GM23338 (cell line): ENCODE data around the gene DTNA. TPM values are rescaled to one million over a fixed set of nuclear protein-coding genes. Genes with fewer than 3 reads are reported as not detected.
A peak's percentile ranks its signal among the peaks of the same experiment; 100 is the strongest.

ENCODE experiments used
- ATAC-seq: fragments of 200-7000 bp; cut with Tn5 transposase; 3 replicates; pipeline ENCODE4 v1.9.1; 2020
- DNase-seq: peaks from one replicate; pipeline ENCODE4 v3.0.0-alpha.2; 2015; ENCODE audit warnings: low spot score
- H2AFZ ChIP-seq: fragments of 200-600 bp; sonication (generic); 2 replicates; pipeline ENCODE4 v1.8.0; 2016; ENCODE audit warnings: antibody characterized with exemption, mild to moderate bottlenecking, moderate library complexity
- H3F3A ChIP-seq: fragments of 200-600 bp; sonication (generic); replicated peaks from 2 replicates; pipeline ENCODE4 v1.8.0; 2017; ENCODE audit warnings: antibody characterized with exemption, mixed run types, low read depth
- H3K27ac ChIP-seq: fragments of 200-600 bp; sonication (generic); 2 replicates; pipeline ENCODE4 v1.6.1; 2016; ENCODE audit warnings: low read depth
- H3K27me3 ChIP-seq: fragments of 200-600 bp; sonication (generic); 2 replicates; pipeline ENCODE4 v1.8.0; 2016; ENCODE audit warnings: mild to moderate bottlenecking, mixed run types, moderate library complexity; ENCODE audit not compliant: insufficient read depth
- H3K36me3 ChIP-seq: fragments of 200-600 bp; sonication (generic); 2 replicates; pipeline ENCODE4 v1.8.0; 2016; ENCODE audit warnings: mild to moderate bottlenecking; ENCODE audit not compliant: insufficient read depth
- H3K4me1 ChIP-seq: fragments of 200-600 bp; sonication (generic); 2 replicates; pipeline ENCODE4 v1.8.0; 2016; ENCODE audit warnings: mild to moderate bottlenecking, moderate library complexity; ENCODE audit not compliant: insufficient read depth
- H3K4me2 ChIP-seq: fragments of 200-600 bp; sonication (generic); 2 replicates; pipeline ENCODE4 v1.7.1; 2017; ENCODE audit warnings: mixed run types
- H3K4me3 ChIP-seq: fragments of 200-600 bp; sonication (generic); 2 replicates; pipeline ENCODE4 v1.6.1; 2016; ENCODE audit warnings: mixed run types
- H3K79me2 ChIP-seq: fragments of 200-600 bp; sonication (generic); replicated peaks from 2 replicates; pipeline ENCODE4 v1.8.0; 2017; ENCODE audit warnings: mild to moderate bottlenecking; ENCODE audit not compliant: insufficient read depth
- H3K9me2 ChIP-seq: fragments of 200-600 bp; sonication (generic); 2 replicates; pipeline ENCODE4 v1.8.0; 2017; ENCODE audit not compliant: insufficient read depth
- H4K20me1 ChIP-seq: fragments of 200-600 bp; sonication (generic); replicated peaks from 2 replicates; pipeline ENCODE4 v1.8.0; 2017; ENCODE audit warnings: mild to moderate bottlenecking; ENCODE audit not compliant: insufficient read depth
- H3K27ac Mint-ChIP-seq: 2 replicates; pipeline ENCODE4 v1.8.0; 2020; ENCODE audit warnings: inconsistent platforms, mild to moderate bottlenecking, moderate library complexity, mixed read lengths
- H3K27me3 Mint-ChIP-seq: 3 replicates; pipeline ENCODE4 v1.8.0; 2022; ENCODE audit warnings: low read depth, mild to moderate bottlenecking, moderate library complexity, mixed read lengths, inconsistent platforms; ENCODE audit not compliant: insufficient read depth, poor library complexity
- H3K36me3 Mint-ChIP-seq: 3 replicates; pipeline ENCODE4 v1.8.0; 2021; ENCODE audit warnings: low read depth, mild to moderate bottlenecking, inconsistent platforms, moderate library complexity, mixed read lengths
- H3K4me1 Mint-ChIP-seq: 3 replicates; pipeline ENCODE4 v1.8.0; 2020; ENCODE audit warnings: mild to moderate bottlenecking, inconsistent platforms, mixed read lengths
- H3K4me3 Mint-ChIP-seq: 3 replicates; pipeline ENCODE4 v1.8.0; 2021; ENCODE audit warnings: moderate library complexity, mild to moderate bottlenecking, inconsistent platforms, mixed read lengths
- H3K9me3 Mint-ChIP-seq: 3 replicates; pipeline ENCODE4 v1.8.0; 2020; ENCODE audit warnings: moderate library complexity, mild to moderate bottlenecking, inconsistent platforms, mixed read lengths
- CREB1 ChIP-seq: fragments of 250-450 bp; sonication (Bioruptor Pico); IDR thresholded peaks from 2 replicates; pipeline ENCODE4 v1.5.0; 2020; ENCODE audit warnings: low read depth, mild to moderate bottlenecking, moderate library complexity
- CTCF ChIP-seq, 2 experiments: fragments of 200-600 bp in 1 of 2; sonication (generic) in 1 of 2; conservative IDR thresholded peaks; 2 replicates each; pipeline versions ENCODE4 v1.5.1 to v1.6.1; 2016 to 2017; ENCODE audit warnings: antibody characterized with exemption in 2 of 2, low read depth in 2 of 2, mild to moderate bottlenecking in 2 of 2, moderate library complexity in 1 of 2
- ETS1 ChIP-seq: IDR thresholded peaks from 2 replicates; pipeline ENCODE4 v1.6.1; 2016; ENCODE audit warnings: antibody characterized with exemption
- EZH2 ChIP-seq: fragments of 200-600 bp; sonication (generic); IDR thresholded peaks from one replicate; pipeline ENCODE4 v1.8.0; 2017; ENCODE audit warnings: antibody characterized with exemption, mild to moderate bottlenecking, low read depth; ENCODE audit not compliant: unreplicated experiment
- EZH2phosphoT487 ChIP-seq: fragments of 200-600 bp; sonication (generic); IDR thresholded peaks from one replicate; pipeline ENCODE4 v1.8.1; 2018; ENCODE audit warnings: antibody characterized with exemption; ENCODE audit not compliant: unreplicated experiment
- JUNB ChIP-seq: IDR thresholded peaks from one replicate; pipeline ENCODE4 v1.6.1; 2016; ENCODE audit warnings: antibody characterized with exemption; ENCODE audit not compliant: unreplicated experiment
- NANOG ChIP-seq: IDR thresholded peaks from 2 replicates; pipeline ENCODE4 v1.6.1; 2016; ENCODE audit warnings: antibody characterized with exemption, borderline replicate concordance
- POLR2AphosphoS5 ChIP-seq: IDR thresholded peaks from 2 replicates; pipeline ENCODE4 v1.6.1; 2016; ENCODE audit warnings: antibody characterized with exemption, low read depth
- REST ChIP-seq: IDR thresholded peaks from one replicate; pipeline ENCODE4 v1.6.1; 2018; ENCODE audit warnings: antibody characterized with exemption; ENCODE audit not compliant: unreplicated experiment
- STAT1 ChIP-seq: IDR thresholded peaks from one replicate; pipeline ENCODE4 v1.6.1; 2016; ENCODE audit warnings: antibody characterized with exemption; ENCODE audit not compliant: unreplicated experiment
- ZNF114 ChIP-seq: fragments of 250-450 bp; sonication (Bioruptor Pico); IDR thresholded peaks from 2 replicates; pipeline ENCODE4 v1.5.0; 2020; ENCODE audit warnings: mild to moderate bottlenecking, moderate library complexity
- ZNF331 ChIP-seq: fragments of 250-450 bp; sonication (Bioruptor Pico); IDR thresholded peaks from 2 replicates; pipeline ENCODE4 v1.5.0; 2020; ENCODE audit warnings: low read depth, mild to moderate bottlenecking, moderate library complexity
- ZNF462 ChIP-seq: fragments of 250-450 bp; sonication (Bioruptor Pico); IDR thresholded peaks from 2 replicates; pipeline ENCODE4 v1.5.0; 2020; ENCODE audit warnings: mild to moderate bottlenecking, moderate library complexity
- polyA plus RNA-seq: library from polyadenylated mRNA; unstranded; fragments of >200 nt; fragmentation: Nextera tagmentation; extraction: Ambion mirVana; gene quantifications from 2 replicates; pipeline ENCODE4 v1.2.1, GENCODE V29; 2016
- total RNA-seq: library from RNA; depleted of rRNA; stranded (reverse); fragments of >200 nt; shearing (Covaris generic); gene quantifications from 2 replicates; pipeline ENCODE4 v1.2.3, GENCODE V29; 2014

The DTNA gene
- total and polyA plus RNA-seq, 2 experiments from 2014 or later: 11.5 to 25.1 TPM

- Mint-ChIP-seq H3K4me3 (no peak overlapping the region), H3K27ac (no peak overlapping the region; the same call in 1 of the 2 replicates), H3K36me3 (no peaks in the 10 kb centered on the region), H3K9me3 (no peaks in the 10 kb centered on the region), H3K27me3 (no peaks in the 10 kb centered on the region), H3K4me1 (peaks cover 29% of the 10 kb centered on the region)
- Histone ChIP-seq H3K4me2 (0 out of 2 replicates have a peak overlapping the region, but pooled peaks have one; percentile 22), H3K4me1 (peaks cover 29% of the 10 kb centered on the region), H4K20me1 (no peaks in the 10 kb centered on the region), H3F3A (no peaks in the 10 kb centered on the region), H3K79me2 (no peaks in the 10 kb centered on the region), H3K27me3 (no peaks in the 10 kb centered on the region), H3K27ac (no peak overlapping the region), H3K4me3 (no peak overlapping the region), H3K9me2 (no peaks in the 10 kb centered on the region), H3K36me3 (no peaks in the 10 kb centered on the region), H2AFZ (no peak overlapping the region)
- ATAC-seq (no peak), DNase-seq (no peak)
- TF ChIP-seq ZNF462 (CRISPR knock-in tag): no peak
- no peak for TF ChIP-seq EZH2
- TF ChIP-seq EZH2phosphoT487: no peak
- no peak for TF ChIP-seq POLR2AphosphoS5
- TF ChIP-seq STAT1: no peak
- no peak for TF ChIP-seq CTCF (conservative IDR thresholded peaks at IDR 0.05; ENCODE audit: low read depth in 2 of 2)
- TF ChIP-seq NANOG: no peak
- no peak for TF ChIP-seq ZNF114 (CRISPR knock-in tag)
- no peak for TF ChIP-seq JUNB
- no peak for TF ChIP-seq ZNF331
- TF ChIP-seq CREB1 (CRISPR knock-in tag): no peak
- no peak for TF ChIP-seq ETS1
- no peak for TF ChIP-seq REST
Measured at GRCh38 chr18:34802959-34803358, 92.9 kb downstream of the DTNA start.
